ENCODE results near the gene EXOC1L.

Gene EXOC1L

GRCh38 chr4:55819634-55820033, at the start of gene EXOC1L:
EXOC1L (plus strand) TSS chr4:55819790; CDS start chr4:55820027, 237 bp downstream.
- DNase-seq = no peak

- no peak for DNase-seq
Observed at GRCh38 chr4:55770662-55771061, 48.9 kb upstream of the EXOC1L start.

GRCh38 chr4:55781341-55781740, 38.2 kb upstream of the EXOC1L start:
- no peak for DNase-seq

- DNase-seq = no peak
Observed at GRCh38 chr4:55781812-55782211, 37.8 kb upstream of the EXOC1L start.

GRCh38 chr4:55783584-55783983, 36.0 kb upstream of the EXOC1L start:
- DNase-seq = no peak

- no peak for DNase-seq
Observed at GRCh38 chr4:55784747-55785146, 34.8 kb upstream of the EXOC1L start.

- DNase-seq = no peak
Observed at GRCh38 chr4:55791666-55792065, 27.9 kb upstream of the EXOC1L start.

GRCh38 chr4:55793479-55793878, 26.1 kb upstream of the EXOC1L start:
- DNase-seq = no peak

- no peak for DNase-seq
Observed at GRCh38 chr4:55794053-55794452, 25.5 kb upstream of the EXOC1L start.

- DNase-seq = no peak
Observed at GRCh38 chr4:55795341-55795740, 24.2 kb upstream of the EXOC1L start.

- no peak for DNase-seq
Observed at GRCh38 chr4:55801498-55801897, 18.1 kb upstream of the EXOC1L start.

- DNase-seq = no peak
Observed at GRCh38 chr4:55807556-55807955, 12.0 kb upstream of the EXOC1L start.

GRCh38 chr4:55808186-55808585, 11.4 kb upstream of the EXOC1L start:
- no peak for DNase-seq

GRCh38 chr4:55808632-55809031, 11.0 kb upstream of the EXOC1L start:
- no peak for DNase-seq

GRCh38 chr4:55817691-55818090, 1.9 kb upstream of the EXOC1L start:
- DNase-seq = no peak

GRCh38 chr4:55820279-55820678, 689 bp downstream of the EXOC1L start:
- no peak for DNase-seq

- DNase-seq = no peak
Observed at GRCh38 chr4:55822329-55822728, 2.7 kb downstream of the EXOC1L start.

GRCh38 chr4:55824865-55825264, 5.3 kb downstream of the EXOC1L start:
- DNase-seq = no peak

GRCh38 chr4:55826986-55827385, 7.4 kb downstream of the EXOC1L start:
- DNase-seq = no peak

- no peak for DNase-seq
Observed at GRCh38 chr4:55827582-55827981, 8.0 kb downstream of the EXOC1L start.

GRCh38 chr4:55830048-55830447, 10.5 kb downstream of the EXOC1L start:
- DNase-seq = no peak

- no peak for DNase-seq
Observed at GRCh38 chr4:55830716-55831115, 11.1 kb downstream of the EXOC1L start.

- DNase-seq = no peak
Observed at GRCh38 chr4:55834086-55834795, 14.7 kb downstream of the EXOC1L start.

- no peak for DNase-seq
Observed at GRCh38 chr4:55837903-55838302, 18.3 kb downstream of the EXOC1L start.

- DNase-seq = no peak
Observed at GRCh38 chr4:55838356-55838755, 18.8 kb downstream of the EXOC1L start.

All from activated CD8-positive, alpha-beta memory T cell treated with anti-CD3 and anti-CD28 coated beads for 24 hours (primary cell).